CD4-positive, alpha-beta T cell treated with Interferon gamma for 1 hour (primary cell): ENCODE data around the gene LIFR.
"Not testable (repeated sequence)": the region's sequence is repeated elsewhere in the genome, so short reads cannot be mapped to it uniquely, and the experiment has no call there.

ENCODE experiments used
- DNase-seq: peaks from one replicate; pipeline ENCODE4 v3.0.0-alpha.2; 2020

LIFR gene

GRCh38 chr5:38582293-38582974, 26.0 kb upstream of the LIFR start:
- no peak for DNase-seq

GRCh38 chr5:38581597-38581996, 25.2 kb upstream of the LIFR start:
- no peak for DNase-seq

GRCh38 chr5:38579105-38579504, 22.7 kb upstream of the LIFR start:
- no peak for DNase-seq

GRCh38 chr5:38576961-38577684, 20.7 kb upstream of the LIFR start:
- no peak for DNase-seq

- no peak for DNase-seq
Observed at GRCh38 chr5:38576442-38576841, 20.0 kb upstream of the LIFR start.

- DNase-seq: no peak
Observed at GRCh38 chr5:38575476-38575875, 19.0 kb upstream of the LIFR start.

GRCh38 chr5:38574009-38574408, 17.6 kb upstream of the LIFR start:
- no peak for DNase-seq

GRCh38 chr5:38573521-38573920, 17.1 kb upstream of the LIFR start:
- no peak for DNase-seq

- no peak for DNase-seq
Observed at GRCh38 chr5:38569180-38569579, 12.7 kb upstream of the LIFR start.

- DNase-seq: not testable (repeated sequence)
Observed at GRCh38 chr5:38567306-38567705, 10.9 kb upstream of the LIFR start.

GRCh38 chr5:38563624-38564023, 7.2 kb upstream of the LIFR start:
- DNase-seq: no peak

- no peak for DNase-seq
Observed at GRCh38 chr5:38562444-38563210, 6.2 kb upstream of the LIFR start.

- DNase-seq: no peak
Observed at GRCh38 chr5:38559428-38559827, 3.0 kb upstream of the LIFR start.

- DNase-seq: no peak
Observed at GRCh38 chr5:38557792-38558191, 1.3 kb upstream of the LIFR start.

GRCh38 chr5:38557308-38557710, 863 bp upstream of the LIFR start:
- DNase-seq: no peak

GRCh38 chr5:38556088-38556598, 303 bp downstream of the LIFR start:
- no peak for DNase-seq

GRCh38 chr5:38555354-38556087, 925 bp downstream of the LIFR start:
- no peak for DNase-seq

GRCh38 chr5:38554861-38555260, 1.6 kb downstream of the LIFR start:
- DNase-seq: no peak

GRCh38 chr5:38554403-38554802, 2.0 kb downstream of the LIFR start:
- no peak for DNase-seq

- no peak for DNase-seq
Observed at GRCh38 chr5:38553001-38553521, 3.4 kb downstream of the LIFR start.

- no peak for DNase-seq
Observed at GRCh38 chr5:38551030-38552017, 5.1 kb downstream of the LIFR start.
